GM19372 (cell line): ENCODE data around the gene IFNA17.
"Not testable (repeated sequence)": the region's sequence is repeated elsewhere in the genome, so short reads cannot be mapped to it uniquely, and the experiment has no call there.

Source experiments
- ATAC-seq: cut with Tn5 transposase; IDR thresholded peaks from one replicate; pipeline ENCODE4 v1.9.1; 2021; ENCODE audit warnings: mild to moderate bottlenecking, low read depth, moderate library complexity; ENCODE audit not compliant: unreplicated experiment

Gene IFNA17

DNA sequence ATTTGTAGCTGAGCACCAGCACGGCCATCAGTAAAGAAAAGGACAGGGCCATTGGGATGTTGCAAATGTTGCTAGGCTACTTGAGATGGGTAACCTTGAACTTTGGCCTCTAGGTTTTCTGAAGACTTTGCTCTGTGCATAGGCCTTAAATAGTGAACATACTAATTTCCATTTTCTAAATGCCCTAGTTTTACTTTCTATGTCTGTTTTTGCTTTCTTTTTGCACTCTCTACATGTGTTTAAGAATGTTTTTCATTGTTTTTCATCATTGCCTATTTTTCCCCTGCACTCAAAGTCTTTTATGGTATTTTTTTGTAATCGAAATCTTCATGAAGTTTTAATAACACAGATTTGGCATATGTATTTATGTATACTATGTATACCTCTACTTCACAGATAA, at the start of gene IFNA17:
Gene IFNA17, minus strand, starts transcription at position 101 of the 400 bp plus-strand sequence. Its CDS starts 49 bp downstream, at position 52.
- ATAC-seq, result no peak

- no peak for ATAC-seq
Measured at GRCh38 chr9:21268347-21268657, 40.3 kb upstream of the IFNA17 start.

- no peak for ATAC-seq
Measured at GRCh38 chr9:21267485-21268346, 39.7 kb upstream of the IFNA17 start.

DNA sequence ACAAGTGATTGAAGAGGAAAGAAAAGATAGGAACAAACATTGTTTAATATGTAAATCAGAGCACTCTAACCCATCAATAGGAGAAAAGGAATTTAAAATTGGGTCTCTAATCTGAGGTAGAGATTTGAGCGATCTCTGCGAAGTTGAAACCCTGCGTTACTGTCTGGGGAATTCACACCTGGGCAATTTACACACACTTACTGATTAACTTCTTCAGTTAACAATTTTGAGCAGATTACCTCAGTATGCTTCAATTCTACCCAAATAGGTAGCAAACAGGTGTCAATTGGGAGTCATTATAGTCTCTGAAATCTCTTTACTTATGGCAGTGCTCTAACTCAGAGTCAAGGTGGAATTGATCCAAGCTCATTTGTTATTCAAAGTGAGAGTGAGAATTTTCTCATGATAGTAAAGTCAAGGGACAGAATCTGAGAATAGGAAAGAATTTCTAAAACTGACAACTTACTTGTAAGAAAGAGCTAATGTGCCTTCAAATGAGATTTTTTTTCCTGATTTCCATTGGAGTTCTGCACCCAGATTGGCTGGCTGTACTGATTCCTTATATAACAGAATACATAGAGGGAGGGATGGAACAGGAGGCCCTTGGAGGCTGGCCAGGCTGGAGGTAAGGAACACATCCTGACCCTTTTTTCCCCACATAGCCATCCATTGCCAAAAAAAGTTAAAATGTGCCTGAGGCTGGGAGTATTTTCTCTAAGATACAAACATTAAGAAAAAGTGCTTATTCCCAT, 38.9 kb upstream of the IFNA17 start:
- ATAC-seq, result no peak

DNA sequence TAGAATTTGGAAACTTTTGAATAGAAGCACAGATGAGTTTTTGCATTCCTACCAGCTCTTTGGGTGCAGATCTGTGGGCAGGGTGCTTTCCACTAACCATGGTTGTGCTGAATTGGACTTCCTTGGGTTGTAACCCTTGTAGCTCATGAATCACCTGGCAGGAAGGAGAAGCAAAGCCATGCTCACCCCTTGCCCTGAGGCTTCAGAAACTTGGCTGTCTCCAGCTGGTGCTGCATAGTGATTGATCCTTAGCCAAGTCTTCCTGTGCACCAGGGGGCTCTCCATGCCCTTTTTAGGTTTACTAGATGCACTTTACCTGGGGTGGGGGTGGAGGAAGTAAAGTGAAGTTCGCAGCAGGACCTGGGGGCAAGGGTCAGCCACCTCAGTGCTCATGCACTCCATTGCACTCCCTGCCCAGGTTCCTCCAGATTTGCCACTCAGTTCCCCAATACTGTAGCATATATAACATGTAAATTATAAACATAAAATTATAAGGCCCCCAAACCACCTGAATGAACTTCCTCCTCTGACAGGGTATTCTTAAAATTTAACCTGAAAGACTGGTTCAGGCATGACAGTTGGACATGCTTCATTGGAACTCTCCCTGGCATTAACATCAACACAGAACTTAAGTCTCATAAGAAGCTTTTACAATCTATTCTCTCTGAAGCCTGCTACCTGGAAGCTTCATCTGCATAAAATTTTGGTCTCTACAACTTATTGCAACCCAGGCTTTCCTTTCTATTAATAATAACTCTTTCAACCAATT, 37.6 kb upstream of the IFNA17 start:
- ATAC-seq, result no peak

- no peak for ATAC-seq
Measured at GRCh38 chr9:21255538-21256212, 27.7 kb upstream of the IFNA17 start.

GRCh38 chr9:21252721-21253547, 24.9 kb upstream of the IFNA17 start:
- peak; percentile 77 for ATAC-seq

DNA sequence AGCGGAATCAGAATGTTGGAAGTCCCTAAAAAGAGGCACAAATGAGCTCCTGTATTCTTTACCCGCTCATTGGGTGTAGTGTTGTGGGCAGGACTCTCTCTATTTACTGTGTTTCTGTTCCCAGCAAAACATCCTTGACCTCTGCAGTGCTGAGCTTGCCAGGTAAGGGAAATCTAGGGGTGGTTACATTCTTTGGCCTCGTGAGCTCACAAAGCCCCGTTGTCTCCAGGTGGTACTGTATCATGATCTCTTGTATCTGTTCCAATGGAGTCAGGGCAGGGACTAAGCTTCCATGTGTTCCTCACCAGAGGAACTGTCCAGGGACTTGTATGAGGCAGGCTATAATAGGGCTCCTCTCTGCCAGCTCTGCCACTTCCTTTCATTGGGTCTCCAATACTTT, 23.6 kb upstream of the IFNA17 start:
- ATAC-seq, result no peak

DNA sequence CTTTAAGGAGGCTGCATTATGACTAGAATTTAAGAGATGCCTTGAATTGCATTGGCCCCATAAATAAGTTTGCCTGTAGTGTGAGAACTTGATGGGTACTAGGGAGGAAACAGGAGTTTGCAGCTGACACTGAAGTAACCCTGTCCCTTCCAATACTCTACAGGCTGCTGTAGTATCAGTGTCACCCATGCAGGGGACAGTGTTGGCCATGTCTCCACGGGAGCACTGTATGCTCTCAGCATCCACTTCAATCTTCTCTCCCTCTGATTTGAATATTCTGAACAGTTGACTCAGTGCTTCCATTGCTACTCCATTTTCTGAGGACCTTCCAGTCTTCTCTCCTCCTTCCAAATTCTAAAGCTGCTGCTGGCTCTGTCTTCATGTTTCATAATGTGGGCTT, 23.2 kb upstream of the IFNA17 start:
- ATAC-seq, result no peak

DNA sequence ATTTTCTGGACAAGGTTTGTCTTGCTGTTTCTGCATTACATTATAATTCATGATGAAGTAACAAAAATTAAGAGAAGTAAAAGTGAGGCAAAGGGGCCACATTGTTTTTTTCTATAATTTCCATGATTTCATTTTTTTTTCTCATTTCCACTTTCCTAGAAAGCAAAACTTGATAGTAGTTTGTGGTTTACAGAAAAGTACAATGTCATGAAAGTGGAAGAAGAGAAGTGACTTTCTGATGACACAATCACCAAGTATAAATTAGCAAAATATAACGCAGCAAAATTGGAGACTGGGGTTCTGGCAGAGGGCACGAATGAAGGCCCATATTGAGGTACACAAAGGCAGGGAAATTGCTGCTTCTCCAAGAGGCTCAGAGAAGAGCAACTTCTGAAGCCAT, 16.8 kb upstream of the IFNA17 start:
- no peak for ATAC-seq

- no peak for ATAC-seq
Measured at GRCh38 chr9:21239911-21240310, 11.9 kb upstream of the IFNA17 start, which contains the start of gene IFNA14. Gene IFNA14, minus strand, starts transcription at chr9:21240005. Its CDS starts 70 bp downstream, at chr9:21239935.

GRCh38 chr9:21236360-21236714, 8.3 kb upstream of the IFNA17 start:
- ATAC-seq, result not testable (repeated sequence)

DNA sequence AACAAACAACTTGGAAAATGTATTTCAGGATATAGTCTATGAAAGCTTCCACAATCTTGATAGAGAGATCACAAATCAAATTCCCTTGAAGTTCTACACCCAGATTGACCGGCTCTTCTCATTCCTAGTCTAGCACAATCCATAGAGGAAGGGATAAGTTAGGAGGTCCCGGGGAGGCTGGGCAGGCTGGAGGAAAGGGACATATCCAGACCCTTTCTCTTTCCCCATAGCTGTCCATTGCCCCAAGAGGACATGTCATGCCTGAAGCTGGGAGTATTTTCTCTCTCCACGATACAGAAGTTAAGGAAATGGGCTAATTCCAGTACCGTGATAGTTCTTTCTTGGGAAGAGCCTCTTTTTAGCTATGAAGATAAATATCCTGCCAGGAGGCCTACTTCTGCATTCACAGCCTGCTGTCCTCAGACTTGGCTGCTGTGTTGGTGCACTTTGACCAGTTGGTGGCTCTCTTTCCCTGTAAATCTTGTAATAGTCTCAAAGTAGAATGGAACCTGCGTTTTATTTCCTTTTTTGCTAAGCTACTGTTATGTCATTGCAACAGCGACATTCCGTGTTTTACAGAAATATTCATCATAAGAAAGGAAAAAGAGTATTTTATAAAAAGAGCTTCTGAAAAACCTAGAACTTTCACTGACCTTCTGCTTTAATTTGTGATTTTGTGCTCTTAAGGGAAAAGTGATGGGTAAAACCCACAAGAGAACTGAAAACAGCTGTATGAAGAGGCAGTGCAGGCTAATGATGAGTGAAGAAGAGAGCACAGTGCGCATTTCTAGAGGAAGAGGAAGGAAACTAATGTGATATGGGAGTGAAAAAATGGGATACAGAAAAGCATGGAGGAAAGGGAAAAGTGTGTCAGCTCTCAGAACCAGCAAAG, 7.7 kb upstream of the IFNA17 start:
- peak; percentile 82 for ATAC-seq

DNA sequence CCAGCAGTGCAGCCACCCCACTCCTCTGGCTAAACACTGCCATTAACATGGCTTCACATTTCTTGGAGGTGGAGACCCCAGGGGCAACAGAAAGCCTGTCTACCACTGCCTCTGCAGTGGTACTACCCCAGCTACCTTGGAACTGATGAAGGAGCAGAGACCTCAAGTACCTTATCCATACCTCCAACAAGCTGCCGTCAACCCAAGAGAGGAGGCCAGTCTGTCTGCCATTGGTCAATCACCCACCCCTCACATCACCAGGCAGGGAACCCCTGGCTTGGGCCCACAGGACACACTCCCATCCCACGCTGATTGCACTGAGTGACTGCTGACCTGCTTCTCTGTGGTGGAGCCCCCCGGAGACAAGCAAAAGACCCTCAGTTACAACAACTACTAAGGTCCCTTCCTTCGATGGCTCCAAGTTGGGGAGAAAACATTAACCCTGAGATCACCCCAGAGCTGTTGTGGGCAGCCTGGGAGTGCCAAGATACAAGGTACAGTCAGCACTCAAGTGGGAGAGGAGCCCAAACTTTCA, 6.2 kb upstream of the IFNA17 start:
- no peak for ATAC-seq

DNA sequence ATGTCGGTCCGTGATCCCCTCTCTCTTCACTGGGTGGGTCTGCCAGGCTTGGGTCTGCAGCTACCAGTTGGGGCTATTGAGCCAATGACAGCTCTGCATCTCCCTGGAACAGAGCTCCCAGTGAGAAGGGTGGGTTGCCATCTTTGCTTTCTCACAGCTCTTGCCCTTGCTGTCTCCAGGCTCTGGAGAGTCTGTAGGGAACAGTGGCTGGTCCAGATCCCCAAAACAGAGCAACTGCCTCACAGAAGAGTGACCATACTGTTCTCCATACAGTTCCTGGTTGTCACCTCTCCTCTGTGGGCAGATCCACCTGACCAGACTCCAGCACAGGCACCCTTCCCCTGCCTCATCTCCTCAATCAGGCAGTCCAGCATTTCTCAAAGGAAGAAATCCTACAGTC, 5.2 kb upstream of the IFNA17 start:
- ATAC-seq, result no peak

GRCh38 chr9:21217211-21217610, 10.8 kb downstream of the IFNA17 start, which contains the start of gene IFNA16:
Gene IFNA16, minus strand, starts transcription at chr9:21217311. Its CDS starts 6 bp downstream, at chr9:21217305.
- ATAC-seq, result not testable (repeated sequence)

- not testable (repeated sequence) for ATAC-seq
Measured at GRCh38 chr9:21213411-21214326, 14.4 kb downstream of the IFNA17 start.
